Activated T-helper 1 cell treated with anti-CD3 and anti-CD28 coated beads, Interleukin-12 subunit alpha, Interleukin-12 subunit beta, Interleukin-2, Interleukin-4 antibody, amounts not matched to agents 30 ng/mL and 10 ng/mL and 1 ng/mL, durations not matched to agents 14 hours and 24 hours and 36 hours (primary cell): ENCODE results near the gene PLCB2. TPM values are rescaled to one million over a fixed set of nuclear protein-coding genes. Genes with fewer than 3 reads are reported as not detected.

ENCODE experiments used
- DNase-seq: peaks from one replicate; pipeline ENCODE4 v3.0.0; 2021; ENCODE audit warnings: low spot score
- H3K27ac Mint-ChIP-seq: one replicate; pipeline ENCODE4 v1.8.0; 2021; ENCODE audit warnings: mild to moderate bottlenecking, mixed read lengths
- H3K27me3 Mint-ChIP-seq: one replicate; pipeline ENCODE4 v1.8.0; 2022; ENCODE audit warnings: mild to moderate bottlenecking, moderate library complexity, mixed read lengths; ENCODE audit not compliant: insufficient read depth
- H3K36me3 Mint-ChIP-seq: one replicate; pipeline ENCODE4 v1.8.0; 2021; ENCODE audit warnings: low read depth, mixed read lengths
- H3K4me1 Mint-ChIP-seq: one replicate; pipeline ENCODE4 v1.8.0; 2021; ENCODE audit warnings: low read depth, mixed read lengths
- H3K4me3 Mint-ChIP-seq: one replicate; pipeline ENCODE4 v1.8.0; 2021; ENCODE audit warnings: mild to moderate bottlenecking, moderate library complexity, mixed read lengths
- H3K9me3 Mint-ChIP-seq: one replicate; pipeline ENCODE4 v1.8.0; 2021; ENCODE audit warnings: mixed read lengths
- intact Hi-C: fragments of 100-400 bp; cut with micrococcal nuclease; formaldehyde crosslinking; loops from one replicate; pipeline ENCODE4 v1.15.1; 2024
- total RNA-seq: library from RNA; stranded (reverse); gene quantifications from 2 replicates; pipeline ENCODE4 v1.2.3, GENCODE V29; 2022

Gene PLCB2
- total RNA-seq, 1 donor from 2014 or later = 88.5 TPM

GRCh38 chr15:40239693-40240618 lies 67.8 kb downstream of the PLCB2 start:
- no peaks in the 10 kb centered on the region for H3K9me3 Mint-ChIP-seq
- H3K4me3 Mint-ChIP-seq = no peak overlapping the region
- peaks cover 4% of the 10 kb centered on the region for H3K4me1 Mint-ChIP-seq
- no peak overlapping the region for H3K27ac Mint-ChIP-seq
- intact Hi-C loops = no loop called here
- H3K27me3 Mint-ChIP-seq = peaks cover 19% of the 10 kb centered on the region
- no peak for DNase-seq
- H3K36me3 Mint-ChIP-seq = no peaks in the 10 kb centered on the region

GRCh38 chr15:40239404-40239692 lies 68.4 kb downstream of the PLCB2 start:
- H3K36me3 Mint-ChIP-seq = no peaks in the 10 kb centered on the region
- H3K27me3 Mint-ChIP-seq = peaks cover 19% of the 10 kb centered on the region
- peaks cover 4% of the 10 kb centered on the region for H3K4me1 Mint-ChIP-seq
- no peak overlapping the region for H3K4me3 Mint-ChIP-seq
- no peak for DNase-seq
- H3K9me3 Mint-ChIP-seq = no peaks in the 10 kb centered on the region
- intact Hi-C loops = no loop called here
- no peak overlapping the region for H3K27ac Mint-ChIP-seq

- H3K27ac Mint-ChIP-seq = no peak within 1 kb of the TSS
- intact Hi-C loops = no loop called here
- H3K9me3 Mint-ChIP-seq = no peaks in the 10 kb centered on the region
- H3K4me3 Mint-ChIP-seq = no peak within 1 kb of the TSS
- peaks cover 4% of the 10 kb centered on the region for H3K4me1 Mint-ChIP-seq
- no peak for DNase-seq
- no peaks in the 10 kb centered on the region for H3K36me3 Mint-ChIP-seq
- H3K27me3 Mint-ChIP-seq = peaks cover 19% of the 10 kb centered on the region
Observed at GRCh38 chr15:40238532-40239403, 69.0 kb downstream of the PLCB2 start, which contains the start of gene PAK6. PAK6 (plus strand) TSS chr15:40239063; CDS start chr15:40264786, 25,723 bp downstream.

Other genes with a start within 250 kb of the PLCB2 start
- 10.1 and 16.5 TPM in 2 replicates for gene BMF, start 199.1 kb downstream of the PLCB2 start, total RNA-seq
- gene BUB1B, start 146.9 kb downstream of the PLCB2 start, total RNA-seq = 71.0 and 76.1 TPM in 2 replicates
- 0.26 and 0.78 TPM in 2 replicates for gene PAK6, start 68.9 kb downstream of the PLCB2 start, total RNA-seq
- gene ANKRD63, start 24.9 kb downstream of the PLCB2 start, total RNA-seq = not detected in 2 replicates
- gene INAFM2, start 15.8 kb upstream of the PLCB2 start, total RNA-seq = 19.2 and 25.1 TPM in 2 replicates
- gene CCDC9B, start 33.0 kb upstream of the PLCB2 start, total RNA-seq = 0.21 and 0.24 TPM in 2 replicates
- not detected in 2 replicates for gene PHGR1, start 43.1 kb upstream of the PLCB2 start, total RNA-seq
- 0.02 and 0.54 TPM in 2 replicates for gene DISP2, start 50.3 kb upstream of the PLCB2 start, total RNA-seq
- 48.4 and 52.1 TPM in 2 replicates for gene KNSTRN, start 74.8 kb upstream of the PLCB2 start, total RNA-seq
- gene IVD, start 97.9 kb upstream of the PLCB2 start, total RNA-seq = 59.6 and 65.2 TPM in 2 replicates
- gene BAHD1, start 133.0 kb upstream of the PLCB2 start, total RNA-seq = 26.5 and 26.9 TPM in 2 replicates
- 9.7 and 10.2 TPM in 2 replicates for gene CHST14, start 163.0 kb upstream of the PLCB2 start, total RNA-seq